GM12878 (cell line): ENCODE data around the gene MNT. TPM values are rescaled to one million over a fixed set of nuclear protein-coding genes. Genes with fewer than 3 reads are reported as not detected.

Source experiments
- BACH1 ChIP-seq: fragments of 450-650 bp; IDR thresholded peaks from 2 replicates; pipeline ENCODE4 v1.6.1; 2017; ENCODE audit warnings: mild to moderate bottlenecking, borderline replicate concordance
- BMI1 ChIP-seq: fragments of 450-650 bp; IDR thresholded peaks from 2 replicates; pipeline ENCODE4 v1.6.1; 2016; ENCODE audit warnings: mild to moderate bottlenecking, moderate library complexity, borderline replicate concordance
- BRCA1 ChIP-seq: IDR thresholded peaks from 2 replicates; pipeline ENCODE4 v1.6.1; 2011; ENCODE audit warnings: low read depth, low read length, improper control_type of control experiment
- EP300 ChIP-seq, 2 experiments: fragments of 150-350 bp in 1 of 2; IDR thresholded peaks; 2 replicates each; pipeline ENCODE4 v1.6.1; 2011 to 2012; ENCODE audit warnings: low read depth in 2 of 2, low read length in 2 of 2, borderline replicate concordance in 1 of 2, improper control_type of control experiment in 1 of 2, inconsistent platforms in 1 of 2; ENCODE audit not compliant: control insufficient read depth in 1 of 2
- HDAC2 ChIP-seq: fragments of 200-600 bp; sonication (generic); IDR thresholded peaks from 2 replicates; pipeline ENCODE4 v1.6.1; 2017
- IKZF2 ChIP-seq, 2 experiments: fragments of 450-650 bp; IDR thresholded peaks; 2 replicates each; pipeline ENCODE4 v1.6.1; 2017; ENCODE audit warnings: mild to moderate bottlenecking in 2 of 2, moderate library complexity in 2 of 2
- JUNB ChIP-seq: IDR thresholded peaks from 2 replicates; pipeline ENCODE4 v1.6.1; 2016; ENCODE audit warnings: antibody characterized with exemption, mild to moderate bottlenecking
- JUND ChIP-seq: IDR thresholded peaks from 2 replicates; pipeline ENCODE4 v1.6.1; 2012; ENCODE audit warnings: low read depth, mild to moderate bottlenecking, low read length, improper control_type of control experiment, moderate library complexity
- NFXL1 ChIP-seq: fragments of 450-650 bp; IDR thresholded peaks from 2 replicates; pipeline ENCODE4 v1.6.1; 2017; ENCODE audit warnings: antibody characterized with exemption, mild to moderate bottlenecking, borderline replicate concordance
- NFYB ChIP-seq: IDR thresholded peaks from 2 replicates; pipeline ENCODE4 v1.6.1; 2011; ENCODE audit warnings: low read depth, mild to moderate bottlenecking, low read length, improper control_type of control experiment, moderate library complexity; ENCODE audit not compliant: insufficient read depth
- PML ChIP-seq: IDR thresholded peaks from 2 replicates; pipeline ENCODE4 v1.6.1; 2012; ENCODE audit warnings: low read length, inconsistent platforms
- POU2F2 ChIP-seq: IDR thresholded peaks from 3 replicates; pipeline ENCODE4 v1.6.1; 2011; ENCODE audit warnings: low read depth, mild to moderate bottlenecking, low read length, borderline replicate concordance
- RUNX3 ChIP-seq: IDR thresholded peaks from 2 replicates; pipeline ENCODE4 v1.6.1; 2012; ENCODE audit warnings: low read length, inconsistent platforms
- SIX5 ChIP-seq: IDR thresholded peaks from 2 replicates; pipeline ENCODE4 v1.6.1; 2011; ENCODE audit warnings: mild to moderate bottlenecking, low read depth, low read length, moderate library complexity; ENCODE audit not compliant: severe bottlenecking
- SPI1 ChIP-seq: IDR thresholded peaks from 2 replicates; pipeline ENCODE4 v1.6.1; 2011; ENCODE audit warnings: low read depth, mild to moderate bottlenecking, low read length, moderate library complexity, borderline replicate concordance; ENCODE audit not compliant: insufficient read depth
- SUZ12 ChIP-seq: fragments of 200-600 bp; sonication (generic); IDR thresholded peaks from one replicate; pipeline ENCODE4 v1.6.1; 2018; ENCODE audit warnings: antibody characterized with exemption, mild to moderate bottlenecking; ENCODE audit not compliant: unreplicated experiment
- WRNIP1 ChIP-seq: IDR thresholded peaks from 2 replicates; pipeline ENCODE4 v1.6.1; 2011; ENCODE audit warnings: low read depth, low read length, improper control_type of control experiment, borderline replicate concordance
- ZZZ3 ChIP-seq: IDR thresholded peaks from 2 replicates; pipeline ENCODE4 v1.6.1; 2011; ENCODE audit warnings: low read depth; ENCODE audit not compliant: control insufficient read depth, insufficient read length
- polyA plus RNA-seq, 11 experiments: library from polyadenylated mRNA; depleted of rRNA in 4 of 11; unstranded in 6 of 11; stranded (reverse) in 5 of 11; fragments of >200 nt; fragmentation: Nextera tagmentation in 4 of 11; fragmentation: Illumina TruSeq in 1 of 11; extraction: Ambion mirVana in 4 of 11; extraction: Trizol in 1 of 11; gene quantifications; 1 replicate in 1 of 11; 2 replicates in 10 of 11; pipeline versions ENCODE4 v1.2.1 to v1.2.3, GENCODE V29; 2011 to 2016; ENCODE audit warnings: inconsistent platforms in 2 of 11, missing spikeins in 2 of 11, low read depth in 1 of 11
- total RNA-seq, 4 experiments: library from RNA; depleted of rRNA in 3 of 4; stranded (reverse); fragments of >200 nt in 3 of 4; fragmentation: Illumina TruSeq in 1 of 4; extraction: Trizol in 1 of 4; gene quantifications; 2 replicates each; pipeline versions ENCODE4 v1.2.1 to v1.2.3, GENCODE V29; 2013 to 2021
- TF ChIP-seq, protein P1 (sequence below): fragments of 450-650 bp; IDR thresholded peaks from 2 replicates; pipeline ENCODE4 v1.6.1; 2017; ENCODE audit warnings: borderline replicate concordance
- TF ChIP-seq, protein P2 (sequence below): IDR thresholded peaks from 2 replicates; pipeline ENCODE4 v1.6.1; 2011; ENCODE audit warnings: borderline replicate concordance, low read depth, mild to moderate bottlenecking, moderate library complexity, mixed read lengths, low read length; ENCODE audit not compliant: insufficient read depth; ENCODE audit errors: extremely low read length
- TF ChIP-seq, protein P3 (sequence below): fragments of 450-650 bp; IDR thresholded peaks from 2 replicates; pipeline ENCODE4 v1.6.1; 2017; ENCODE audit warnings: mild to moderate bottlenecking, low read depth, inconsistent platforms; ENCODE audit not compliant: poor library complexity, severe bottlenecking
- TF ChIP-seq, protein P4 (sequence below): IDR thresholded peaks from 2 replicates; pipeline ENCODE4 v1.6.1; 2011; ENCODE audit warnings: low read depth, mild to moderate bottlenecking, low read length, moderate library complexity, borderline replicate concordance; ENCODE audit errors: extremely low read depth

The MNT gene
- total and polyA plus RNA-seq, 10 of the 15 experiments (the other 5 are each of a cell fraction or from before 2014, with no cell fraction given), result 0.31 to 15.9 (median 3.8) TPM

GRCh38 chr17:2401426-2402221 is 764 bp upstream of the MNT start (continued):
- TF ChIP-seq BACH1 (peak; percentile 98), ZZZ3 (no peak), WRNIP1 (no peak), BMI1 (no peak), SPI1 (peak; percentile 12; the same call in 1 of the 2 replicates), HDAC2 (no peak), IKZF2 (IDR thresholded peaks at IDR 0.05) (peak; percentile 44 to 64; a peak in 2 of 4 replicates), SIX5 (no peak), PML (0 out of 2 replicates have a peak, but pooled peaks have one; percentile 17), NFXL1 (no peak), NFYB (peak; percentile 83; the same call in 1 of the 2 replicates), EP300 (IDR thresholded peaks at IDR 0.05; ENCODE audit: borderline replicate concordance in 1 of 2, control insufficient read depth in 1 of 2, low read depth in 2 of 2, low read length in 2 of 2) (0 out of 4 replicates have a peak, but pooled peaks of 1 of the 2 experiments have one; percentile 10), RUNX3 (peak; percentile 69; the same call in 1 of the 2 replicates), JUNB (no peak), BRCA1 (no peak), SUZ12 (no peak), JUND (peak; percentile 43; the same call in 1 of the 2 replicates), POU2F2 (peak; percentile 95; the same call in 2 of the 3 replicates)
- TF ChIP-seq, protein P1, sequence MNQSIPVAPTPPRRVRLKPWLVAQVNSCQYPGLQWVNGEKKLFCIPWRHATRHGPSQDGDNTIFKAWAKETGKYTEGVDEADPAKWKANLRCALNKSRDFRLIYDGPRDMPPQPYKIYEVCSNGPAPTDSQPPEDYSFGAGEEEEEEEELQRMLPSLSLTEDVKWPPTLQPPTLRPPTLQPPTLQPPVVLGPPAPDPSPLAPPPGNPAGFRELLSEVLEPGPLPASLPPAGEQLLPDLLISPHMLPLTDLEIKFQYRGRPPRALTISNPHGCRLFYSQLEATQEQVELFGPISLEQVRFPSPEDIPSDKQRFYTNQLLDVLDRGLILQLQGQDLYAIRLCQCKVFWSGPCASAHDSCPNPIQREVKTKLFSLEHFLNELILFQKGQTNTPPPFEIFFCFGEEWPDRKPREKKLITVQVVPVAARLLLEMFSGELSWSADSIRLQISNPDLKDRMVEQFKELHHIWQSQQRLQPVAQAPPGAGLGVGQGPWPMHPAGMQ, result no peak
- TF ChIP-seq, protein P2, sequence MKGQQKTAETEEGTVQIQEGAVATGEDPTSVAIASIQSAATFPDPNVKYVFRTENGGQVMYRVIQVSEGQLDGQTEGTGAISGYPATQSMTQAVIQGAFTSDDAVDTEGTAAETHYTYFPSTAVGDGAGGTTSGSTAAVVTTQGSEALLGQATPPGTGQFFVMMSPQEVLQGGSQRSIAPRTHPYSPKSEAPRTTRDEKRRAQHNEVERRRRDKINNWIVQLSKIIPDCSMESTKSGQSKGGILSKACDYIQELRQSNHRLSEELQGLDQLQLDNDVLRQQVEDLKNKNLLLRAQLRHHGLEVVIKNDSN, result peak; percentile 40
- TF ChIP-seq, protein P3, sequence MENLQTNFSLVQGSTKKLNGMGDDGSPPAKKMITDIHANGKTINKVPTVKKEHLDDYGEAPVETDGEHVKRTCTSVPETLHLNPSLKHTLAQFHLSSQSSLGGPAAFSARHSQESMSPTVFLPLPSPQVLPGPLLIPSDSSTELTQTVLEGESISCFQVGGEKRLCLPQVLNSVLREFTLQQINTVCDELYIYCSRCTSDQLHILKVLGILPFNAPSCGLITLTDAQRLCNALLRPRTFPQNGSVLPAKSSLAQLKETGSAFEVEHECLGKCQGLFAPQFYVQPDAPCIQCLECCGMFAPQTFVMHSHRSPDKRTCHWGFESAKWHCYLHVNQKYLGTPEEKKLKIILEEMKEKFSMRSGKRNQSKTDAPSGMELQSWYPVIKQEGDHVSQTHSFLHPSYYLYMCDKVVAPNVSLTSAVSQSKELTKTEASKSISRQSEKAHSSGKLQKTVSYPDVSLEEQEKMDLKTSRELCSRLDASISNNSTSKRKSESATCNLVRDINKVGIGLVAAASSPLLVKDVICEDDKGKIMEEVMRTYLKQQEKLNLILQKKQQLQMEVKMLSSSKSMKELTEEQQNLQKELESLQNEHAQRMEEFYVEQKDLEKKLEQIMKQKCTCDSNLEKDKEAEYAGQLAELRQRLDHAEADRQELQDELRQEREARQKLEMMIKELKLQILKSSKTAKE, result no peak
- TF ChIP-seq, protein P4, sequence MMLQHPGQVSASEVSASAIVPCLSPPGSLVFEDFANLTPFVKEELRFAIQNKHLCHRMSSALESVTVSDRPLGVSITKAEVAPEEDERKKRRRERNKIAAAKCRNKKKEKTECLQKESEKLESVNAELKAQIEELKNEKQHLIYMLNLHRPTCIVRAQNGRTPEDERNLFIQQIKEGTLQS, result no peak
